Body of pancreas (tissue), 4 donors: ENCODE data around the gene IFT80.

Experiments
- POLR2A ChIP-seq, 3 donors: fragments of 450-650 bp; IDR thresholded peaks; one replicate each; pipeline ENCODE4 v1.6.1; 2016; ENCODE audit warnings: antibody characterized with exemption in 3 of 3, mild to moderate bottlenecking in 2 of 3
- TF ChIP-seq, protein P1 (sequence below), 7 experiments: fragments of 450-650 bp in 4 of 7; fragments of 200-600 bp in 3 of 7; sonication (generic) in 3 of 7; IDR thresholded peaks; one replicate each; pipeline ENCODE4 v1.5.1; 2016 to 2019; ENCODE audit warnings: antibody characterized with exemption in 7 of 7

DNA sequence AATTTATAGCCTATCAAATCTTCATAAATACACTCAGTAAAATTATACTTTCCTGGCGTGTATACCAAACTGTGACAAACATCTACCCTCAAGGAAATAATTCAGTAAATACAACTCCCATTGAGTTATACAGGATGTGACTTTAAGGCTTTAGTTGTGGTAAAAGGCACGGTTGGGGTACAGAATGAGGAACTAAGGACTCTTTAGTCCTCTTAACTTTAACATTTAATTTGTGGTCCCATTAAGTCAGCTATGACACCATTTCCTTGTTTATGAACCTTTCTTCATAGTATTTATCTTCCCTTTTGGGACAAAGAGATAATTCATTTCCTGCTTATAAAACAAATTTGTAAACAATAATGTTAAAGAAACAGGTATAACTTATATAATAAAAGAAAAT lies 30.2 kb downstream of the IFT80 start:
- TF ChIP-seq POLR2A (IDR thresholded peaks at IDR 0.05), result no peak
- TF ChIP-seq, protein P1, sequence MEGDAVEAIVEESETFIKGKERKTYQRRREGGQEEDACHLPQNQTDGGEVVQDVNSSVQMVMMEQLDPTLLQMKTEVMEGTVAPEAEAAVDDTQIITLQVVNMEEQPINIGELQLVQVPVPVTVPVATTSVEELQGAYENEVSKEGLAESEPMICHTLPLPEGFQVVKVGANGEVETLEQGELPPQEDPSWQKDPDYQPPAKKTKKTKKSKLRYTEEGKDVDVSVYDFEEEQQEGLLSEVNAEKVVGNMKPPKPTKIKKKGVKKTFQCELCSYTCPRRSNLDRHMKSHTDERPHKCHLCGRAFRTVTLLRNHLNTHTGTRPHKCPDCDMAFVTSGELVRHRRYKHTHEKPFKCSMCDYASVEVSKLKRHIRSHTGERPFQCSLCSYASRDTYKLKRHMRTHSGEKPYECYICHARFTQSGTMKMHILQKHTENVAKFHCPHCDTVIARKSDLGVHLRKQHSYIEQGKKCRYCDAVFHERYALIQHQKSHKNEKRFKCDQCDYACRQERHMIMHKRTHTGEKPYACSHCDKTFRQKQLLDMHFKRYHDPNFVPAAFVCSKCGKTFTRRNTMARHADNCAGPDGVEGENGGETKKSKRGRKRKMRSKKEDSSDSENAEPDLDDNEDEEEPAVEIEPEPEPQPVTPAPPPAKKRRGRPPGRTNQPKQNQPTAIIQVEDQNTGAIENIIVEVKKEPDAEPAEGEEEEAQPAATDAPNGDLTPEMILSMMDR (IDR thresholded peaks at IDR 0.05), result no peak
